GM12874 (cell line): ENCODE measurements around the gene DET1.

Experiments
- CTCF ChIP-seq: IDR thresholded peaks from 2 replicates; pipeline ENCODE4 v1.5.1; 2011; ENCODE audit warnings: low read depth, mild to moderate bottlenecking, control low read depth, low read length, moderate library complexity; ENCODE audit not compliant: insufficient read depth

DET1 gene

GRCh38 chr15:88472225-88472624 lies 74.3 kb downstream of the DET1 start:
- no peak for TF ChIP-seq CTCF

- 0 out of 2 replicates have a peak, but pooled peaks have one; percentile 3 for TF ChIP-seq CTCF
These were observed 75.7 kb downstream of the DET1 start for GRCh38 chr15:88470625-88471372.

DNA sequence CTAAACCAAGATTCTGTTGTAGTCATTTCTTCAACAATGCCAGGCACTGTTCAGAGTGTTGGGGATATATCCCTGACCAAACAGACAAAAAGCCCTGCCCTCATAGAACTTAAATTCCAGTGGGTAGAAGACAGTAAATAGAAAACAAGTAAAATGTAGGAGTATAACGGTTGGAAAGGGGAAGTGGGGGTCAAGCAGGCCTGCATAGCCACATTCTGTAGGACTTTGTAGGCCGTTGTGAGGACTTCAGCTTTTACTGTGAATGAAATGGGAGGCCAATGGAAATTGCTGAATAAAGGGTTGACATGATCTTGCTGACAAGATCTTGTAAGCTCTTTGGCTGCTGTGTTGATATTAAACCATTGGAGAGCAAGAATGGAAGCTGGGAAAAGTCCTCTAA lies 77.2 kb downstream of the DET1 start:
- no peak for TF ChIP-seq CTCF

DNA sequence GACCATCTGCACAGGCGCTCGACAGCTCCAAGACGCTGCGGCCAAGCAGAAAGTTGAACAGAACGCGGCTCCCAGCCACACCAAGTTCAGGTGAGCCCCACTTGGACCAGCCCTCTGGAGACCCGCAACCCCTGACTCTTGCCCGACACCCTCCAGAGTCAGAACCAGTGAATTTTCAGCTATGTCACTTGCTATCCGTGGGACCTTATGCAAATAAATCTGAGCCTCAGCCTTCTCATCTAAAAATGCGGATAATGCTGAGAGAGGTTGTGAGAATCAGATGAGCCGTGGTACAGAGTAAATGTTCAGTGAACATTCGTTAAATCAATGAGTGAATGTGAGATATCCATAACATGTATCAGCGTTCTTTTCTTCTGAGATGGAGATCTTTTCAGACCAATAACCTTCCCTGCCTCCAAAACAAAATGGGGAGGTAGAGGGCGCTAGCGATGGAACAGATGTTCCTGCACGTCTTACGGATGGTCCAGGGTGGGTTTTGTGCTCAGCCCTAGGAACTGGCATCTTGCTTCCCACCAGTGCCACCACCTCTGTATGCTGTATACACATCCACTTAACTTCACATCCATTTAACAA lies 78.4 kb downstream of the DET1 start:
- TF ChIP-seq CTCF, result no peak

DNA sequence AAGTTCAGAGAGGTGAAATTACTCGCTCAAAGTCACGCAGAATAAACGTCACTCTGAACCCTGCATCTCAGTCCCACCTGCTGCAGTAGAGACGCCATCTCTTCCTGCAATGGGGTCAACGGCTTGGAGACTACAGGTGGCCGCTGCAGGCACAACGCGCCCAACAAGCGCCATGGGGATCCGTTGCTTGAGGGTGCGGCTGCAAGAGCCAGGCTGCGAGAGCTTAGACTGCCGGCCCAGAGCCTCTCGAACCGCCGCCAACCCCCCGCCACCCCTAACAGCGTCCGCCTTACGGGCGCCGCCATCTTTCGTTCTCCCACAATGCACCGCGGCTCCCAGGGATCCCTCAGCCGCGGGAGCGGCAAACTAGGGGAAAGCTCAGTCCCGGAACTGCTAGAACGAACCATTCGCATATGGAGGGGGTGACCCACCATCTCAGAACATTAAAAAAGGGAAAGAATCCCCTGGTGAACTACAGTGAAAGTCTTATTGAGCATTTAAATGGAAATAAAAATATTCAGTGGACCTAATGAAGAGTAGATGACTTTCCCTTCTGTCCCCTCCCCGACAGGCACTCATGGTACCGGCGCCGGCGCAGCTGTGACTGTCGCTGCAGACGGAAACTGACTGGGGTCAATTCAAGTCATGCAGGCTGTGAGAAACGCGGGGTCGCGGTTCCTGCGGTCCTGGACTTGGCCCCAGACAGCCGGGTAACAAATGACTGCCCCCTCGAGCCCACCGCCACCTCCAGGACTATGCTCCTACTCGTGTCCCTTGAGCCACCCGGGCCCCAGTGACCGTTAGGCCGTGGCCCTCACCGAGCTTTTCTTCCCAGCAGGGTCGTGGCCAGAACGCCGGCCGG lies 79.2 kb downstream of the DET1 start, which contains the start of the genes MRPL46 and MRPS11:
MRPL46 (minus strand) TSS at position 316 of the 862 bp plus-strand sequence; CDS start at position 305, 11 bp downstream.
MRPS11 (plus strand) TSS at position 636 of the 862 bp plus-strand sequence; CDS start at position 646, 10 bp downstream.
- TF ChIP-seq CTCF, result no peak

DNA sequence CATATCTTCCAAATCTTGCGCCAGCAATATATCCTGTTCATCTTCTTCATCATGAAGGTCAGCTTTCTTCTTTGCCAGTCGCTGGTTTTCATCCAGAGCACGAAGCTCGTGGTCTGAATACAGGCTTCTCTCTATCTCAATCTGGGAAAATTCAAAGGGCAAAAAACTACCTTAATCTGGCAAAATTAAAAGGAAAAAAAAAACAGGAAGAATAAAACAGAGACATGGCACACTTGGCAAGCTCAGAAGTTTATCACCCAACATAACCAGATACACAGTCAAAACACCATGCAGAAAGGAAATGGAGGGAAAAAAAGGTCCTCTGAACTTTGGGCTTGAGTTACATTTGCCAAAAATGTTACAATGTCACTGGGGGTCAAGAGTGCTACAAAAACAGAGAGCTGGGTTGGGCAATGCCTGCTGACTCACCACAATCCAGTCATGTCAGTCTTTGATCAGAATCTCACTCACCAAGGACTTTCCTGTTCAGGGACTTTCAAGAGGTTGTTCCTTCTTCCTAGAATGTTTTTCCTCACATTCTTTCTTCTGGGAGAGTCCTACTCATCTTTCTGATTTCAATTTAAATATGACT lies 80.8 kb downstream of the DET1 start:
- no peak for TF ChIP-seq CTCF
